ENCODE results near the gene NPAS2.

NPAS2 gene, protein sequence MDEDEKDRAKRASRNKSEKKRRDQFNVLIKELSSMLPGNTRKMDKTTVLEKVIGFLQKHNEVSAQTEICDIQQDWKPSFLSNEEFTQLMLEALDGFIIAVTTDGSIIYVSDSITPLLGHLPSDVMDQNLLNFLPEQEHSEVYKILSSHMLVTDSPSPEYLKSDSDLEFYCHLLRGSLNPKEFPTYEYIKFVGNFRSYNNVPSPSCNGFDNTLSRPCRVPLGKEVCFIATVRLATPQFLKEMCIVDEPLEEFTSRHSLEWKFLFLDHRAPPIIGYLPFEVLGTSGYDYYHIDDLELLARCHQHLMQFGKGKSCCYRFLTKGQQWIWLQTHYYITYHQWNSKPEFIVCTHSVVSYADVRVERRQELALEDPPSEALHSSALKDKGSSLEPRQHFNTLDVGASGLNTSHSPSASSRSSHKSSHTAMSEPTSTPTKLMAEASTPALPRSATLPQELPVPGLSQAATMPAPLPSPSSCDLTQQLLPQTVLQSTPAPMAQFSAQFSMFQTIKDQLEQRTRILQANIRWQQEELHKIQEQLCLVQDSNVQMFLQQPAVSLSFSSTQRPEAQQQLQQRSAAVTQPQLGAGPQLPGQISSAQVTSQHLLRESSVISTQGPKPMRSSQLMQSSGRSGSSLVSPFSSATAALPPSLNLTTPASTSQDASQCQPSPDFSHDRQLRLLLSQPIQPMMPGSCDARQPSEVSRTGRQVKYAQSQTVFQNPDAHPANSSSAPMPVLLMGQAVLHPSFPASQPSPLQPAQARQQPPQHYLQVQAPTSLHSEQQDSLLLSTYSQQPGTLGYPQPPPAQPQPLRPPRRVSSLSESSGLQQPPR

DNA sequence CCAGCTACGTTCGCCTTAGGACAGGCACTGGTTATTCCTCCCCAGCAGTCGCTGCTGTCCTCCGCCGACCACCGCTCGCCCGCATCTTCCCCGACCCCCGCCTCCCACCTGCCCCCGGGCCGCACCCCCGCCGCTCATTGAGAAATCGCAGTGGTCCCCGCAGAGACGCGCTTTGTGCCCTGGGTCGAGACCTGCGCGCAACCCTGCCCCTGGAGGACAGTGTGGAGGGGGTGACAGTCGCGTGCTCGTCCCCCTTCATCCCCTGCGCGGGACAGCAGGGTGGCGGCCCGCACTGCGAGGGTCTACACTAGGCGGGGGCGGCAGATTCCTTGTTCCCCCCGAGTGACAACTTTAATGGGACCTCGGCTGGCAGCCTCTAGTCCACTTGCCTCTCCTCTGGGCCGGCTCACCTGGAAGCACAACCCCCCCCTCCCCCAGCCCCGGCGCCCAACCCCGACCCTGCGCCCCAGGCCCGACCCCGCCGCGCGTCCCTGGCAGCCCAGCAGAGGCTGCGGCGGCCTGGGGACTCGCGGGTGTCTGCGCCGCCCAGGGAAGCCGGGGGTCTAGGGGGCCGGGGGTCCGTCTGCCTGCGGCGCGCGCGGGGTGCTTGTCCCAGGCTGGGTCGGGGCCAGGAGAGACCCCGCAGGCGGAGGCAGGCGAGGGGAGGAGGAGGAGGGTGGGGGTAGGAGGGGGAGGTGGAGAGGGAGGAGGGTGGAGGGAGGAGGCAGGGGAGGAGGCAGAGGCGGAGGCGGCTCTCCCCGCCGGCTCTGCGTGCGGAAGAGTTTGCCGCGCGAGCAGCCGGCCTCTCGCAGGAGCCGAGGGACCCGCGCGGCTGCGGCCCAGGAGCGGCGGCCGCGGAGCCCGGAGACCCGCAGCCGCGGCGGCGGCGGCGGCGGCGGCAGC, at the start of gene NPAS2:
Gene NPAS2, plus strand, starts transcription at position 770 of the 903 bp plus-strand sequence. CDS start 84,616 bp downstream, outside the sequence.
- no peak for DNase-seq

DNA sequence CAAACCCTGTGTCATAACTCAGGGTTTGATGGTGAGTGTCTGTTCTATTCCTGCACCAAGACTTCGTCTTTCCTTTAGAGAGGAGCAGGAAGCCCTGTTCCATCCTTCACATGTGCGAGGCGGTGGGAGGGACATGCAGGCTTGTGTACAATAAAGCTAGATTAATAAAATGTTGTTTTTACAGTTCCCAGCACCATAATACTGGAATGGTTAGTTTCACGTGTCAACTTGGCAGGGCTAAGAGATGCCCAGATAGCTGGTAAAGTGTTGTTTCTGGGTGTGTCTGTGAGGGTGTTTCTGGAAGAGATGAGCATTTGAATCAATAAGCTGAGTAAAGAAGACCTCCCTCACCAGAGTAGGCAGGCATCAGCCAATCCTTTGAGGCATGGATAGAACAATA, 48.8 kb upstream of the NPAS2 start:
- no peak for DNase-seq

DNA sequence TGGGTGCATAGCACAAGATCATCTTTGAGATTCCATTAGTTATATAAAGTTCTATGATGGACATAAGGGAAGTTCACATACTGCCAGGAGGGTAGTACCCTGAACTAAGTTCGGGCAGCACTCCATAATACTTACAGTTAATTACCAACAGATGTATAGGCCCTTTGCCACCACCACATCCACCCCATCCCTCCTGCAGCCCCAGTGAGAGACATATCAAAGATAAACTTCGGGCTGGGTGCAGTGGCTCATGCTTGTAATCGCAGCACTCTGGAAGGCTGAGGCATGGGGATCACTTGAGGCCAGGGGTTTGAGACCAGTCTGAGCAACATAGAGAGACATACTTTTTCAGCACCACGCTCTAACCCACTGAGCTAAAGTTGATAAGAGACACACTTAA, 46.4 kb upstream of the NPAS2 start:
- no peak for DNase-seq

DNA sequence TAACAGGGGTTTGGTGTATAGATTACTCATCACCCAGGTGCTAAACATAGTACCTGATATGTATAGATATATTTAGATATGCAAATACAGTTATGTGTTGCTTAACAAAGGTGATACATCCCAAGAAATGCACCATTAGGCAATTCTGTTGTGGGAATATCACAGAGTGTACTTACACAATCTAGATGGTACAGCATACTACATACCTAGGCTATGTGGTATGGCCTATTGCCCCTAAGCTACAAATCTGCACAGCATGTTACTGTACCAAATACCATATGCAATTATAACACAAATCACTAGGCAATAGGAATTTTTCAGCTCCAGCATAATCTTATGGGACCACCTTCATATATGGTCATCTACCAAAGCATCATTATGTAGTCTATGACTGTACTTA, 43.5 kb upstream of the NPAS2 start:
- DNase-seq = no peak

DNA sequence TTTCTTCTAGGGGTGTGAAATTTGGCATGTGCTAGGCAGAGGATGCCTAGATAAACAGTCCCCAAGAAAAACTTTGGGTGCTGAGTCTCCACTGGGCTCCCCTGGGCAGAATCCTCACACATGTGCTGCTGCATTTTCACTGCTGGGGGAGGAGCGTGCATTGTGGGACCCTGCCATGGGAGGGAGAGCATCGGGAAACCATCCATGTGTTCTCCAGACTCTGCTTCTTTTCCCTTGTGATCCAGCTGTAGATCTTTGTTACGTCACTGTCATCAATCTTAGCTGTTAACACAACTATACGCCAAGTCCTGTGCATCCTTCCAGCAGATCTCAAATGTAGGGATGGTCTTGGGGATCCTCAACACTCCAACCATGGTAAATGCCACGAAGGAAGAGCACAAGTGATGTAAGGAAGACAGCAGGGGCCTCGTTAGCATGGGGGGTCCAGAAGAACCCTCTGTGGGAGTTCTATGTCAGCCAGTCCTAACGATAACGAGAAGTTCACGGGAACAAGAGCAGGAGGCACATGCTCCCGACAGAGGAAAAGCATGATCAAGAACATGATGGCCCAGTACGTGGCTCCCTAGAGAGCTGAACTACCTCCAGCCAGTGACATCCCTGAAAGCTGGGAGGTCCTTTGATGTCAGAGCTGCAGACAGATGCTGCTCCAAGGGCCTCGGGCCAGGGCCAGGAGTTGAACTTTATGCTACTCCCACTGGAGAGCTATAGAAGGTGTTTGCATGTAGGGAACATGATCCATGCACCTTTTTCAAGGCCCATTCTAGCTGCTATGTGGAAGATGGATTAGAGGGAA, 41.1 kb upstream of the NPAS2 start:
- no peak for DNase-seq

DNA sequence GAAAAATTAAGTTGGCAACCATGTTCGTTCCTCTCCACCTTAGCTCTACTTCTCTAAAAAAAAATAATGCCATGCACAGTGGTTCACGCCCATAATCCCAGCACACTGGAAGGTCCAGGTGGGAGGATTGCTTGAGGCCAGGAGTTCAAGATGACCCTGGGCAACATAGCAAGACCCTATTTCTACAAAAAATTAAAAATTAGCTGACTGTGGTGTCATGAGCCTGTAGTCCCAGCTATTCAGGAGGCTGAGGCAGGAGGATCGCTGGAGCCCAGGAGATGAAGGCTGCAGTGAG, 40.1 kb upstream of the NPAS2 start:
- no peak for DNase-seq

DNA sequence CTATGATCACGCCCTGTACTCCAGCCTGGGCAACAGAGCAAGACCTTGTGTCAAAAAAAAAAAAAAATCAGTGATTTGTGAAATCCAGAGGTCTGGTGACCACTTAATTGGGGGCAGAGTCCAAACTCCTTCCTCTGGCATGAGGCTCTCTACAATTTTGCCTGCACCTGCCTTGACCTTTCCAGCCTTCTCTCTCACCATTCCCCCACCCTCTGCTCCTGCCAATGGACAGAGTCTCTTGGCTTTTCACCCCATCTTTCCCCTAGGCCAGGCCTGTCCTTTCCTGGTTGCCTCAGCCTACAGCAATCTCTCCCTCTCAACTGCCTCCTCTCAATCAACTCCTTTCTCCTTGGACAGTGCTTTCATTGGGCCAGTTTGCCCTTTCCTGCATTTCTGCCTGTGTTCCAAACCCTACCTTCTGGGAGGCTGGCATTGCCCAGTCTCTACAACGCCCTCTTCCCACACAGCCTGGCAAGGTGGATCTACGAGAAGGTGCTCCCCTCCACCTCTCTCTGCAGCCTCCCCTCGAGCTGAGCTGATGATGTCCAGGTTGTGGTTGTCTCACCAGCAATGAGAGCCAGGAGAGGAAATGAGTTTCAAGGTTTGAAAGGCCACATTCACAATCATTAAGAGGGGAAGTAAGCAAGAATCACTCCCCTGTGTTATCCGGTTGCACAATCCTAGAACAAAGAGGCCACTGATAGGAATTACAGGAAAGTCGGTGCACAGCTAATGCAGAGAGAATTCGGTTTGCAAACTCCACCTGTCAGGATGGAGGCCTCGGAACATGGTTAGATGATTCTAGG, 39.5 kb upstream of the NPAS2 start:
- no peak for DNase-seq

DNA sequence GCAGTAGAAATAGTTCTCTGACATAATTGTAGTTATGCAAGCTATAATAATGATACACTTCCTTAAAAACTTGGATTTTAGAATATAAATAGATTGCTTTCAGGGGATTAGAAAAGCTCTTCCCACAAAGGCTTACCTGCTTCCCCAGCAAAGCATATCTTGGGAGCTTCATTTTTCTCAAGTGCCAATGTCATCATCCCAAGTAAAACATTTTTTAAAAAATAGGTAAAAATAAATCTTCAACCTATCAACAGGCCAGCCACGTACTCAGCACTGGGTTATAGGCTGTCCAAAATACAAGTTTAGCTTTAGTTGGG, 39.0 kb upstream of the NPAS2 start:
- no peak for DNase-seq

DNA sequence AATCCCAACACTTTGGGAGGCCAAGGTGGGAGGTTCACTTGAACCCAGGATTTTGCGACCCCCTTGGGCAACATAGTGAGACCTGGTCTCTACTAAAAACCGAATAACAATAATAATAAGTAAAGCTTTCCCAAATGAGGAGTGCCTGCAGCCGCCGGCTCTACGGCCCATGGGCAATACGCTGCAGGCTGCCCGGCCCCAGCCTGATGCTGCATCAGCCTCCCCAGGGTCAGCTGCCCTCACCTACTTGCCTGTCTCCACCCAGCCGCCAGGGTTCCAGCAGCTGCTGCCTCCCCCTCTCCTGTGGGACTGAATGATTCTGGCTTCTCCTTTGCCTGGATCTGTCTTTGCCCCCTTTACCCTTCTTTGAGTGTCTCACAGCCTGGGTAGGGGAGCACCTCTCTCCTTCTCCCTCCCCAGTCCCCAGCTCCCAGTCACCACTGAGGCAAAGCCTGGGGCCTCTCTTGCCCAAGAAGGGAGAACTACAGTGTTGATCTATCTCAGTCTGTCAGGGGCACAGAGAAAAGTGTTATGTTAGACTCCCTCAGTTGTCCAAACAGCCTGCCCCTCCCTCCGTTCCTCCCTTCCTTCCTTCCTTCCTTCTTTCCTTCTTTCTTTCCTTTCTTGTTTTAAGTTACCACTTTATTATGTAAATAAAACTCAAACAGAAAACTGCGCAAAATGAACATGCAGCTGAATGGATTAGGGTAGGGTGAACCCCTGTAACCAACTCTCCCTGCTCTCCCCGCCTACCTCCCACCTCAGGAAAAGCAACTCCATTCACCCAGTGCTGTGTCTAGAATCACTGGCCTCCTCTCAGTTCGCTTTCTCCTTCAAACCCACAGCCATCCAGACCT, 38.2 kb upstream of the NPAS2 start:
- no peak for DNase-seq

DNA sequence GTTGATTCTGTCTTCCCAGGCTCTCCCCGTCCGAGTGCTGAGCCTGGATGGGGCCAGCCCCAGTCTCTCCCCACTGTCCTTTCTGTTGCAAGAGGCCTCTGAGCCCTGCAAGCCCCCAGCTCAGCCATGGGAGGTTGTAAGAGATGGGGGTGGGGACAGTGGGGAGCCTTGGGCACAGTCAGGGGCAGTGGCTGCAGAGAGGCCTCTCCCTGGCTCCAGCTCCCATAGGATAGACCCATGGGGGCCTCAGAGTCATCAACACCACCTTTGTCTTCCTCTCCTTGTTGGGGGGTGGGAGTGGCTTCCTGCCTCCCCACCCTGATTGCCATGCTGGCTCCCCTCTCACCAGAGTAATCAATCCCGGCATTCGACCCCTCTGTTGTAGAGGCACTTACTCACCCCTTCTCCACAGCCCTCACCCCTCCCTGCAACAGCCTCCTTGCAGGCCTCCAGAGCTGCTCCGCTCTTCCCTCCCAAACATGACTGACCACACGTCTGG, 37.5 kb upstream of the NPAS2 start:
- no peak for DNase-seq

DNA sequence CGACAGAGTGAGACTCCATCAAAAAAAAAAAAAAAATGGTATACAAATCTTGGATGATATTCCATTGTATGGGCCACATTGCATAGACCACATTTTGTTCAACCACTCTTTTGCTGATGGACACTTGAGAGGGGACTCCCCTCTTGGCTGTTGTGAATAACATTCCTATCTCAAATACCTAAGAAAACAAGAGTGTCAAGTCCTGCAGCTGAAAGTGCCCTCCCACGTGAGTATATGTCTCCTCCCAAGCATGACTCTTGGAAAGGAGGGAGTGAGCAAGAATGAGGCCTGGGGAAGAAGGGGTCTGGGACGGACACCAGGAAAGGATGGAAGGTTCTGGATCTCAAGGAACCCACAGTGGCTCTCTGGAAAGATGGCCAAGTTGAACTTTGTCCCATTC, 36.0 kb upstream of the NPAS2 start:
- DNase-seq = no peak

DNA sequence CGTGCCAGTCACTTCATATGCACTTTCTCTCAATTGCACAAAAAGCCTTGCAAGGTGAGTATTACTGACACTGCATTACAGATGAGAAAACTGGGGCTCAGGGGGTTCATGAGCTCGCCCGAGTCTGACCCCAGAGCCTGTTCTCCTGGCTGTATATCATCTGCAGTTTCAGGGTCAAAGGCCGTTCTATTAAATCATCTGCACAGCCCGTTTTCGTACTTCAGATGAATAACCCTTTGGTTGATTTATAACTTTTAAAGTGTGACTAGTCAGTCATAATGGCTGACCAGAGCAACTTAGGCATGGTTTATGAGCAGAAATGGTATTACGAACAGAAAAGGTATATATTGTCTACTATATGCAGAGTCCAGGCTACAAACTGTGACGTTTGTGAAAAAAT, 35.3 kb upstream of the NPAS2 start:
- no peak for DNase-seq

DNA sequence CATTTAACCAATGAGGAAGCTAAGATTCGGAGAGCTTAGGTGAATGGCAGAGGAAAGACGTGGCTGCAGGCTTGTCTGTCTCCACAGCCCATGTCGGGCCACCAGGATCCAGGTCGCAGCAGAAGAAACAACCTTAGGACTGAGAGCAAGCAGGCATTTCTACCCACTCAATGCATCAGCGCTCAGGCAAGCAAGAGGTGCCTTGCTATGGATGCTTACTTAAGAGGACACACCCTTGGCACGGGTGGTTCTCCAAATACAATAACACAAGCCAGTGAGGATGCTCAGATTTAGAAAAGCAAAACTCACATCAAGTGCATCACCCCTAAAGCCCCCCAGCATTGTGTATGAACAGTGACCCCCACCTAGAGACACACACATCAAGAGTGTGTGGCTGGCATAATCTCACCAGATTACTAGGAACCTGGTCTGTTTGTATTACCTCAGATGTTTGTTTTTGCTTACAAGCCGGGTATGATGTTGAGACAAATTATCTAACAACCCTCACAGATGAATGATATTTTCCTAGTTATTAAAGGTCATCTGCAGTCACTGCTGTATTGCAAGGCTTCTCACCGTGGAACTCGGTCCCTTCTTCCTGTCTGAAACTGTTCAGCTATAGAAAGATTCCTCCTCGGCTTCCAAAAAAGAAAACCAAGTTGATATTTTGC, 34.2 kb upstream of the NPAS2 start:
- DNase-seq = no peak

DNA sequence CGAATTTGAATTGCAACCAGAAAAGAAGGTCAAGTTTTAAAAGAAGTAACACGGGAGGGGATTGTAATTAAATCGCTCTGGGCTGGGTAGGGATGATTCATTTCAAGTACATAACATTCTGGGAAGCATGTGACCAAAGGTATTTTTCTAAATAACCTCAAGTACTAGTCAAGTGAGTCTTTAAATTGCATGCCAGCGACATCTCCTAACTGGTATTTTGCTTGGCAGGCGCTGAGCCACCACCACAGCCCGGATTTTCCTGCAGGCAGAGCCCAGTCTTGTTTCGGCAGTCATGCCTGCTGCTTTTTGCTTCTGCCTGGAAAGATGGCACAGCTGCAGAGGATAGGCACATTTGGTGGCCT, 33.7 kb upstream of the NPAS2 start:
- DNase-seq = no peak

DNA sequence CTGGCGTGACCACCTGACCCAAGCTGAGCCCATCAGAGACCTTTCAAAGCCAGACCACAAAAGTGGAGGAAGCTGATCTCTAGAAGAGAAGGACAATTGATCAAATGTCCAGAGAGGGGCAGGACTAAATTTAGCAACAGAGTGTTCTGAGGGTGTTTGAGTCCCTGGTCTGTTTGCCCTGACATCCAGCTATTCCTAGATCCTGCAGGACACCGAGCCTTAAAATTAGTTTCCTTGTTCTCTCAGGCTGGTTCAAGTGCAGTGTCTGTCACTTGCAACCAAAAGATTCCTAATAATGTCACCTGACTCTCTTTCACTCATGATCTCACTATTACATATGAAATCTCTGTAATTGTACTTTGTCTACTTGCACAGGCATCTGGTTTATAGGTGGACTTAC, 33.0 kb upstream of the NPAS2 start:
- no peak for DNase-seq

DNA sequence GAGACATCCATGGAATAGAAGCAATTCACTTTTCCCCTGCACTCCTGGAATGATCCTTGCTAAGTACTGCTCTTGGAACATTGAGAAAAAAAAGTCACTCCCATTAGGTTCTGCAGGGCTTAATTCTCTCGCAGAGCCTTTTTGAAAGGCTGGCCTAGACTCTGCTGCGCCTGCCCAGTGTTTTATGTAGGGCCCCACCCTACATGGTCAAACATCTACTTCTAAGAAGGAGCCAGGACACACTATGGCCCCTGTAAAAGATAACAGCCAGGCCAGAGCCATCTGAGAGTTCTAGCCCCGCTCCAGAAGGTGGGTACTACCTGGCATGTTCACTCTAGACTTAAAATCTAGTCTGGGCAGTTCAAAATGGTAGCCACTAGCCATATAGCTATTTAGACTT, 30.6 kb upstream of the NPAS2 start:
- DNase-seq = no peak

DNA sequence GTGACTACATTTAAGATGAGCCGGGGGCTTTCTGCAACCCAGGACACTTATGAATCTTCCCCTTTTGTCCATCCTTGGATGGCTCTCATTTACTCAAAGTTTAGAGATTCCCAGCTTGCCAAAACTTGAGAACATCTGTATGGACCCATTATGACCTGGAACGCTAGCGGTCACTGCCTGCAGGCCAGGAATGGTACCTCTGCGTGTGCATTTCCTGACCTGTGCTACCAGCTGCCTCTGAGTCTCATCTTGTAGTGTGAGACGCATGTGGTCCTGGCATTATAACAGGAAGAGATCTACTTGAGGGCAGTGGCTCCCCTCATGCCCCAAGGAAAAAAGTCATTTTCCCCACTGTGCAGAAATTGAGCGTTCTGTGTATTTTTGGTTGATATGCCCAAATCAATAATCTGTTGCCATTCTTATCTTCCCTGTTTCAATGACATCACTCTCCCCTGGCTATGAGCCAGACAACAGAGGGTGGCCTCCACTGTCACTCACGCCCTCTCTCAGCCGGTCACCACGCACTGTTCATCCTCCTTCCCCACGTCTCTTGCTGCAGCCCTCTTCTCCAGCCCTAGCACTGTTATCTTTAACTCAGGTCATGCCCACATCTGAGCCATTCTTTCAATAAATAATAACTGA, 28.5 kb upstream of the NPAS2 start:
- DNase-seq = no peak

DNA sequence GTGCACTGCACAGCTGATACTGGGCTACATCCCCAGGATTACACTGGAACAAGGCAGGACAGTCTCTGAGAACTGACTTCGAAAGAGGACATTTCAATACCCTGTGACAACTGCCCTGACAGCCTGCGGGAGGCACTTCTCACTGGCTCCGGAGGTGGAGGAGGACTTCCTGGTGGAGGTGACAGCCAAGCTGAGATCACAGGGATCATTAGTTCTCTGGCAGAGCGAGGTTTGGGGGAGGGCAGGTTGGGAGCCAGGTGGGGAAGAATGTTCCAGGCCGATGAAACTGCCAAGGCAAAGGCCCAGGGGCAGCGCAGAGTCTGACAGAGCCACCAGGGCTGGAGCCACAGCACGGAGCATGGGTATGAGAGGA, 28.0 kb upstream of the NPAS2 start:
- DNase-seq = no peak

DNA sequence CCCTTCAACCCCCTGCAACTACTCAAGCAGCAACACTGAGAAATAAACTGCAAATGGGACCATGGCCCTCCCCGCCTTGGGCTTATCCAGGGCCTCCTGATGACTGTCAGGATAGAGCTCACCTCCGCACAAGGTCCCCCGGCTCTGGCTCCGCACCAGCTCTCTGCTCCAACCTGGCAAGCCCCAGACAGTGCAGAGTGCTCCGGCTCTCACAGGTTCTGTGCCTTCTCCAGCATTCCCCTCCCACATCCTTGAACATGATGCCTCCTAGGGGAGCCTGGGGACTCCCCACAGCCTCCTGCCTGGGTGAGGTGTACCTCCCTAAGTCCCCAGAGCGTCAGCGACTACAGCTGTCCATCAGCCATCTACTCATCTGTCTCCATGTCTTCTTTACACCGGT, 26.7 kb upstream of the NPAS2 start:
- DNase-seq = no peak

DNA sequence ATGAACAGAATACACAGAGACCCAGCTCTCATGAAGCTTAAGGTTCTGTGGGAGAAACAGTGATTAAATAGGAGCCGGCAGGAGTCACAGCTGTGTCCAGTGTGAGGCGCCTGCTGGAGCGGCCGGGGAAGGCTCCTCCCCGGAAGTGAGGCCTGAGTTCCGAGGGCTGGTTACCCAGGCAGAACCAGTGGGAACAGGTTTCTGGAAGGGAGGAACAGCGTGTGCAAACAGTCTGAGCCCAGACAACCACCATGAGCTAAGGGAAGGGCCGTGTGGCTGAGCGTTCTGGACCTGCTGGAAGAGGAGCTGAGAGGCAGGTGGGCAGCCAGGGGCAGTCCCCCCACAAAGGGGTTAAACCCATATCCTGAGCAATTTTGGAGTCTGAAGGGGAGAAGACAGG, 26.0 kb upstream of the NPAS2 start:
- DNase-seq = no peak

All from NCI-H526 treated with DMSO at 0.1 percent for 48 hours (cell line).